DOHH2 (cell line): ENCODE results near the gene PCDH7.

ENCODE experiments used
- EZH2phosphoT487 ChIP-seq: fragments of 200-600 bp; sonication (generic); IDR thresholded peaks from 2 replicates; pipeline ENCODE4 v1.6.1; 2017; ENCODE audit warnings: borderline replicate concordance, mild to moderate bottlenecking, antibody characterized with exemption, low read length, moderate library complexity, mixed read lengths
- TF ChIP-seq, protein P1 (sequence below): fragments of 200-600 bp; sonication (generic); IDR thresholded peaks from one replicate; pipeline ENCODE4 v1.5.1; 2014; ENCODE audit warnings: antibody characterized with exemption, mild to moderate bottlenecking, low read depth, low read length; ENCODE audit not compliant: poor library complexity, severe bottlenecking

DNA sequence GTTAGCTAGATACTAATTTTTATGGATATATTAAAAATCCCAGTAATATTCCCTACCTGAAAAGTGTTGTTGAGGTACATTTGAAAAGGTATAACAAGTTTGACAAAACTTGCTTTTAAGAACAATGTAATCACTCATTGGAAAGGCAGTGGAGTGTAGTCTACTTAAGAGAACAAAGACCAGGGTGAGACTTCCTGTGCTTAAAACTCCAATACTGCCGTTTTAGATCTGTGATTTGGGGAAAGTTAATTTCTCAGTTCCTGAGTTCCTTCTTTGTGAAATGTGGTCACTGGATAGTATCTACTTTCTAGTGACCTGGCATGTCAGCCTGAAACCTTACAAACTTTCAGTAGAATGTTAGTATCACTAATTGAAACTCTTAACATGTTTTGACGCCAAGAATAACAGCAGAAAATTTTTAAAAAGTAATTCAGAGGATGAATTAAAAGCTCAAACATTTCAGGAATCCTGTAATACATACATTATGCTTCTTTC, 56.8 kb downstream of the PCDH7 start:
- TF ChIP-seq, protein P1, sequence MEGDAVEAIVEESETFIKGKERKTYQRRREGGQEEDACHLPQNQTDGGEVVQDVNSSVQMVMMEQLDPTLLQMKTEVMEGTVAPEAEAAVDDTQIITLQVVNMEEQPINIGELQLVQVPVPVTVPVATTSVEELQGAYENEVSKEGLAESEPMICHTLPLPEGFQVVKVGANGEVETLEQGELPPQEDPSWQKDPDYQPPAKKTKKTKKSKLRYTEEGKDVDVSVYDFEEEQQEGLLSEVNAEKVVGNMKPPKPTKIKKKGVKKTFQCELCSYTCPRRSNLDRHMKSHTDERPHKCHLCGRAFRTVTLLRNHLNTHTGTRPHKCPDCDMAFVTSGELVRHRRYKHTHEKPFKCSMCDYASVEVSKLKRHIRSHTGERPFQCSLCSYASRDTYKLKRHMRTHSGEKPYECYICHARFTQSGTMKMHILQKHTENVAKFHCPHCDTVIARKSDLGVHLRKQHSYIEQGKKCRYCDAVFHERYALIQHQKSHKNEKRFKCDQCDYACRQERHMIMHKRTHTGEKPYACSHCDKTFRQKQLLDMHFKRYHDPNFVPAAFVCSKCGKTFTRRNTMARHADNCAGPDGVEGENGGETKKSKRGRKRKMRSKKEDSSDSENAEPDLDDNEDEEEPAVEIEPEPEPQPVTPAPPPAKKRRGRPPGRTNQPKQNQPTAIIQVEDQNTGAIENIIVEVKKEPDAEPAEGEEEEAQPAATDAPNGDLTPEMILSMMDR = no peak
- no peak for TF ChIP-seq EZH2phosphoT487
